OCI-LY3 (cell line): Measurements from ENCODE around the gene ZNF669.

ENCODE experiments used
- CTCF ChIP-seq: fragments of 200-600, 300-600 bp; sonication (generic); IDR thresholded peaks from 2 replicates; pipeline ENCODE4 v1.5.1; 2014; ENCODE audit warnings: antibody characterized with exemption, low read length, low read depth
- EZH2phosphoT487 ChIP-seq: fragments of 200-600 bp; shearing (Covaris generic); IDR thresholded peaks from 2 replicates; pipeline ENCODE4 v1.6.1; 2018; ENCODE audit warnings: antibody characterized with exemption, mixed run types, low read depth

- no peak for TF ChIP-seq CTCF
- no peak for TF ChIP-seq EZH2phosphoT487
Observed at GRCh38 chr1:247089616-247090375, 14.4 kb downstream of the ZNF669 start.
